Ovary (tissue), 9 donors: Measurements from ENCODE around the gene NDUFA3. TPM values are rescaled to one million over a fixed set of nuclear protein-coding genes. Genes with fewer than 3 reads are reported as not detected.

Experiments used
- DNase-seq, 5 donors: peaks; one replicate each; pipeline ENCODE4 v3.0.0-alpha.2; 2019 to 2020
- H3K27ac ChIP-seq, 2 donors: fragments of 200-600 bp; one replicate each; pipeline versions ENCODE4 v1.5.1 to v1.8.0; 2019 to 2022
- H3K27me3 ChIP-seq: fragments of 200-600 bp; one replicate; pipeline ENCODE4 v1.8.0; 2022
- H3K36me3 ChIP-seq: fragments of 200-600 bp; sonication (generic); one replicate; pipeline ENCODE4 v1.5.1; 2019
- H3K4me1 ChIP-seq: one replicate; pipeline ENCODE4 v1.8.1; 2013; ENCODE audit warnings: mild to moderate bottlenecking, moderate library complexity; ENCODE audit not compliant: insufficient read depth
- H3K4me3 ChIP-seq: fragments of 200-600 bp; sonication (generic); one replicate; pipeline ENCODE4 v1.5.1; 2017
- H3K9me3 ChIP-seq, 2 donors: fragments of 200-600 bp in 1 of 2; sonication (generic) in 1 of 2; one replicate each; pipeline versions ENCODE4 v1.5.1 to v1.8.1; 2013 to 2019; ENCODE audit warnings: mild to moderate bottlenecking in 1 of 2, moderate library complexity in 1 of 2
- CTCF ChIP-seq, 3 donors: fragments of 450-650 bp in 2 of 3; fragments of 200-600 bp in 1 of 3; IDR thresholded peaks; one replicate each; pipeline versions ENCODE4 v1.5.1 to v1.8.0; 2016 to 2022; ENCODE audit warnings: antibody characterized with exemption in 3 of 3, mild to moderate bottlenecking in 1 of 3
- EP300 ChIP-seq: sonication (generic); formaldehyde crosslinking; IDR thresholded peaks from one replicate; pipeline ENCODE4 v1.6.1; 2017; ENCODE audit warnings: antibody characterized with exemption
- POLR2A ChIP-seq: fragments of 450-650 bp; IDR thresholded peaks from one replicate; pipeline ENCODE4 v1.6.1; 2017; ENCODE audit warnings: antibody characterized with exemption, mild to moderate bottlenecking, moderate library complexity
- WGBS, 3 donors: extraction: QIAGEN DNeasy Blood & Tissue Kit in 1 of 3; methylation state at CpG; one replicate each; pipeline versions ENCODE4 v1.1.5 to v1.1.7; 2013 to 2017; 5-methylcytosine and 5-hydroxymethylcytosine counted together
- intact Hi-C, 4 donors: fragments of 100-400 bp; cut with DNase I; formaldehyde crosslinking; loops; one replicate each; pipeline versions ENCODE4 v1.11.0 to v1.15.1; 2022 to 2023
- polyA plus RNA-seq, 2 donors: library from polyadenylated mRNA; stranded (reverse); fragments of 200-250 nt in 1 of 2; fragments of 350-450 nt in 1 of 2; fragmentation: Illumina TruSeq in 1 of 2; extraction: RNeasy Lipid Tissue Mini Kit (QIAGEN cat#74804) in 1 of 2; gene quantifications; one replicate each; pipeline ENCODE4 v1.2.3, GENCODE V29; 2013 to 2014
- total RNA-seq, 7 donors: library from RNA; depleted of rRNA in 2 of 7; stranded (reverse); fragments of >200 nt in 2 of 7; fragmentation: NEBNext Ultra II Directional in 3 of 7; extraction: Animal tissue kit (Norgen Biotek cat#: 25700) in 3 of 7; gene quantifications; one replicate each; pipeline versions ENCODE4 v1.1.0 to v1.2.4, GENCODE V29; 2016 to 2023
- donor health status: DM: no; HTN: no; CAD: no; lungs with moderate emphysema.
- donor health status: DM: no; HTN: no; CAD: no.
- donor health status: Bipolar disorder and iron deficiency.
- donor health status: DM: yes; HTN: yes; CAD: no.
- donor health status: DM: no; HTN: no; CAD: no.
- donor health status: DM: yes; HTN: yes; CAD: no.

The NDUFA3 gene
- total and polyA plus RNA-seq, 9 donors: 6.2 to 110 (median 82.1) TPM

- no peak for DNase-seq
- peaks cover 3% of the 10 kb centered on the region for H3K4me1 ChIP-seq
- H3K36me3 ChIP-seq: no peaks in the 10 kb centered on the region
- no peaks in the 10 kb centered on the region for H3K27me3 ChIP-seq
- intact Hi-C loops: no loop called here
- no peak overlapping the region for H3K27ac ChIP-seq
- 87 to 93% (median 88%) methylated on average over 28 of the region's 28 CpGs for WGBS, 3 donors
- H3K9me3 ChIP-seq: no peaks in the 10 kb centered on the region
- TF ChIP-seq CTCF (IDR thresholded peaks at IDR 0.05) (no peak), POLR2A (no peak), EP300 (no peak)
- H3K4me3 ChIP-seq: no peak overlapping the region
Measured at GRCh38 chr19:54145541-54146158, 43.0 kb downstream of the NDUFA3 start.

- intact Hi-C loops: no loop called here
- Histone ChIP-seq H3K36me3 (no peaks in the 10 kb centered on the region), H3K27me3 (no peaks in the 10 kb centered on the region), H3K4me1 (peaks cover 3% of the 10 kb centered on the region), H3K4me3 (no peak overlapping the region), H3K9me3 (no peaks in the 10 kb centered on the region), H3K27ac (peak overlapping the region in 1 of 2 donors; percentile 66)
- 18 to 29% (median 22%) methylated on average over 3 of the region's 3 CpGs for WGBS, 3 donors
- peak in 3 of 5 donors; percentile 64 to 73 (median 64) for DNase-seq
- TF ChIP-seq POLR2A: no peak
- no peak for TF ChIP-seq CTCF (IDR thresholded peaks at IDR 0.05)
- TF ChIP-seq EP300: no peak
Measured at GRCh38 chr19:54147676-54148075, 45.0 kb downstream of the NDUFA3 start.

GRCh38 chr19:54148158-54148557 is 45.5 kb downstream of the NDUFA3 start:
- Histone ChIP-seq H3K4me1 (peaks cover 3% of the 10 kb centered on the region), H3K36me3 (no peaks in the 10 kb centered on the region), H3K4me3 (no peak overlapping the region), H3K27ac (peak overlapping the region in 1 of 2 donors; percentile 66), H3K9me3 (no peaks in the 10 kb centered on the region), H3K27me3 (no peaks in the 10 kb centered on the region)
- DNase-seq: peak in 1 of 5 donors; percentile 59
- TF ChIP-seq POLR2A (no peak), EP300 (no peak), CTCF (IDR thresholded peaks at IDR 0.05) (no peak)
- 50 to 61% (median 59%) methylated on average over 14 to 19 of the region's 19 CpGs for WGBS, 3 donors
- intact Hi-C loops: no loop called here

GRCh38 chr19:54149021-54149812 is 46.6 kb downstream of the NDUFA3 start:
- Histone ChIP-seq H3K27ac (no peak overlapping the region), H3K4me3 (no peak overlapping the region), H3K4me1 (peaks cover 3% of the 10 kb centered on the region), H3K9me3 (no peaks in the 10 kb centered on the region), H3K36me3 (no peaks in the 10 kb centered on the region), H3K27me3 (no peaks in the 10 kb centered on the region)
- DNase-seq: no peak
- 81 to 84% (median 84%) methylated on average over 12 of the region's 12 CpGs for WGBS, 3 donors
- intact Hi-C loops: no loop called here
- TF ChIP-seq POLR2A: no peak
- no peak for TF ChIP-seq EP300
- TF ChIP-seq CTCF (IDR thresholded peaks at IDR 0.05): no peak
